Measurements from ENCODE around the gene NFKBIB. TPM values are rescaled to one million over a fixed set of nuclear protein-coding genes. Genes with fewer than 3 reads are reported as not detected.
"Not testable (repeated sequence)": the region's sequence is repeated elsewhere in the genome, so short reads cannot be mapped to it uniquely, and the experiment has no call there.

The NFKBIB gene
- total RNA-seq, 1 experiment from 2014 or later = 51.2 TPM

- H3K4me3 ChIP-seq (replicated peaks in 1 of 2; ENCODE audit: low read depth in 1 of 2, low read length in 2 of 2); BruUV-seq (replicated peaks); H3K79me2 ChIP-seq (ENCODE audit: insufficient read depth, low read length); H3K27ac ChIP-seq (ENCODE audit: low read depth, low read length); H3K9me3 ChIP-seq (ENCODE audit: control insufficient read depth in 1 of 2, insufficient read depth in 1 of 2, low read depth in 1 of 2, low read length in 2 of 2); H3K9me2 ChIP-seq (ENCODE audit: insufficient read depth); H3K4me2 ChIP-seq (ENCODE audit: low read length); H3K36me3 ChIP-seq (ENCODE audit: control insufficient read depth in 1 of 2, insufficient read depth in 2 of 2, low read length in 2 of 2); RAD21 ChIA-PET (ENCODE audit: low non-redundant PET in 1 of 2, low total read pairs in 2 of 2, uncharacterized antibody in 2 of 2, unreplicated experiment in 2 of 2); ATAC-seq; POLR2A ChIA-PET; H3K27me3 ChIP-seq (ENCODE audit: insufficient read depth, low read length); H4K20me1 ChIP-seq (ENCODE audit: insufficient read depth); H3K9ac ChIP-seq (ENCODE audit: low read length); DNase-seq (ENCODE audit: low read depth, low spot score); intact Hi-C loops (cut with micrococcal nuclease); H2AFZ ChIP-seq (ENCODE audit: low read depth, low read length, poor library complexity, severe bottlenecking); CTCF ChIA-PET: not testable (repeated sequence)
- H3K4me1 ChIP-seq (ENCODE audit: control insufficient read depth in 1 of 2, insufficient read depth in 2 of 2, low read length in 2 of 2) = peaks cover 7 to 19% of the 10 kb centered on the region in 2 experiments
Observed at GRCh38 chr19:38855751-38856150, 44.0 kb upstream of the NFKBIB start.

- RAD21 ChIA-PET (ENCODE audit: low non-redundant PET in 1 of 2, low total read pairs in 2 of 2, uncharacterized antibody in 2 of 2, unreplicated experiment in 2 of 2) = no interaction called here
- Histone ChIP-seq H3K27ac (ENCODE audit: low read depth, low read length) (no peak overlapping the region), H3K4me2 (ENCODE audit: low read length) (no peak overlapping the region), H3K79me2 (ENCODE audit: insufficient read depth, low read length) (no peaks in the 10 kb centered on the region; the same call in 1 of the 2 replicates), H3K4me1 (ENCODE audit: control insufficient read depth in 1 of 2, insufficient read depth in 2 of 2, low read length in 2 of 2) (peaks cover 7 to 9% of the 10 kb centered on the region in 2 experiments; a peak in 3 of 4 replicates), H3K9ac (ENCODE audit: low read length) (no peak overlapping the region), H3K36me3 (ENCODE audit: control insufficient read depth in 1 of 2, insufficient read depth in 2 of 2, low read length in 2 of 2) (no peaks in the 10 kb centered on the region), H2AFZ (ENCODE audit: low read depth, low read length, poor library complexity, severe bottlenecking) (no peak overlapping the region), H3K9me3 (ENCODE audit: control insufficient read depth in 1 of 2, insufficient read depth in 1 of 2, low read depth in 1 of 2, low read length in 2 of 2) (no peaks in the 10 kb centered on the region), H3K4me3 (replicated peaks in 1 of 2; ENCODE audit: low read depth in 1 of 2, low read length in 2 of 2) (no peak overlapping the region), H4K20me1 (ENCODE audit: insufficient read depth) (no peaks in the 10 kb centered on the region), H3K9me2 (ENCODE audit: insufficient read depth) (no peaks in the 10 kb centered on the region), H3K27me3 (ENCODE audit: insufficient read depth, low read length) (no peaks in the 10 kb centered on the region)
- no peak for ATAC-seq
- no peak for DNase-seq (ENCODE audit: low read depth, low spot score)
- TF ChIP-seq ATF3 (IDR thresholded peaks at IDR 0.05) = no peak
- intact Hi-C loops (cut with micrococcal nuclease) = no loop called here
- POLR2A ChIA-PET = no interaction called here
- CTCF ChIA-PET = no interaction called here
- no TSS peak for BruUV-seq (replicated peaks)
Observed at GRCh38 chr19:38856813-38857212, 43.0 kb upstream of the NFKBIB start.

- CTCF ChIA-PET; H3K9me2 ChIP-seq (ENCODE audit: insufficient read depth); H3K79me2 ChIP-seq (ENCODE audit: insufficient read depth, low read length); H3K27me3 ChIP-seq (ENCODE audit: insufficient read depth, low read length); H3K9me3 ChIP-seq (ENCODE audit: control insufficient read depth in 1 of 2, insufficient read depth in 1 of 2, low read depth in 1 of 2, low read length in 2 of 2); H4K20me1 ChIP-seq (ENCODE audit: insufficient read depth); H3K4me3 ChIP-seq (replicated peaks in 1 of 2; ENCODE audit: low read depth in 1 of 2, low read length in 2 of 2); DNase-seq (ENCODE audit: low read depth, low spot score); ATAC-seq; BruUV-seq (replicated peaks); H3K36me3 ChIP-seq (ENCODE audit: control insufficient read depth in 1 of 2, insufficient read depth in 2 of 2, low read length in 2 of 2); intact Hi-C loops (cut with micrococcal nuclease); H3K4me1 ChIP-seq (ENCODE audit: control insufficient read depth in 1 of 2, insufficient read depth in 2 of 2, low read length in 2 of 2); H3K27ac ChIP-seq (ENCODE audit: low read depth, low read length); H3K9ac ChIP-seq (ENCODE audit: low read length); POLR2A ChIA-PET; H3K4me2 ChIP-seq (ENCODE audit: low read length); H2AFZ ChIP-seq (ENCODE audit: low read depth, low read length, poor library complexity, severe bottlenecking); RAD21 ChIA-PET (ENCODE audit: low non-redundant PET in 1 of 2, low total read pairs in 2 of 2, uncharacterized antibody in 2 of 2, unreplicated experiment in 2 of 2): not testable (repeated sequence)
Observed at GRCh38 chr19:38859631-38860204, 40.1 kb upstream of the NFKBIB start.
